ENCODE measurements around the gene EVI5L. TPM values are rescaled to one million over a fixed set of nuclear protein-coding genes. Genes with fewer than 3 reads are reported as not detected.

The EVI5L gene
- total and polyA plus RNA-seq, 2 of the 13 experiments (the other 11 are each of a cell fraction or from before 2014, with no cell fraction given): 1.7 to 2.4 TPM

GRCh38 chr19:7874076-7874896 is 44.3 kb downstream of the EVI5L start, which contains the start of gene PRR36 (continued):
- TF ChIP-seq ZNF160 (CRISPR knock-in tag; IDR thresholded peaks at IDR 0.05) (no peak), CAMTA2 (CRISPR knock-in tag; IDR thresholded peaks at IDR 0.05; ENCODE audit: borderline replicate concordance) (peak; percentile 74; the same call in 1 of the 2 replicates), NFYC (CRISPR knock-in tag; IDR thresholded peaks at IDR 0.05) (peak; percentile 84), THAP11 (CRISPR knock-in tag; IDR thresholded peaks at IDR 0.05) (0 out of 2 replicates have a peak, but pooled peaks have one; percentile 8), THRA (CRISPR knock-in tag; IDR thresholded peaks at IDR 0.05; ENCODE audit: borderline replicate concordance) (no peak), SRSF1 (optimal IDR thresholded peaks at IDR 0.05; ENCODE audit: low read depth, low read length) (no peak), ZNF687 (CRISPR knock-in tag; IDR thresholded peaks at IDR 0.05) (peak; percentile 64), ZBTB3 (CRISPR knock-in tag; IDR thresholded peaks at IDR 0.05; ENCODE audit: borderline replicate concordance, low read depth) (0 out of 2 replicates have a peak, but pooled peaks have one; percentile 72), ZNF44 (CRISPR knock-in tag; IDR thresholded peaks at IDR 0.05) (peak; percentile 18; the same call in 1 of the 2 replicates), ZNF770 (CRISPR knock-in tag; IDR thresholded peaks at IDR 0.05) (peak; percentile 47; the same call in 1 of the 2 replicates), ZNF792 (CRISPR knock-in tag; IDR thresholded peaks at IDR 0.05) (no peak), ARID4A (CRISPR knock-in tag; IDR thresholded peaks at IDR 0.05; ENCODE audit: borderline replicate concordance) (peak; percentile 21; the same call in 1 of the 2 replicates), TFDP1 (CRISPR knock-in tag; IDR thresholded peaks at IDR 0.05; ENCODE audit: borderline replicate concordance) (0 out of 2 replicates have a peak, but pooled peaks have one; percentile 13), ZNF614 (CRISPR knock-in tag; IDR thresholded peaks at IDR 0.05; ENCODE audit: borderline replicate concordance) (no peak; the same call in 1 of the 2 replicates)
